ENCODE results near the gene PGA3.

DNA sequence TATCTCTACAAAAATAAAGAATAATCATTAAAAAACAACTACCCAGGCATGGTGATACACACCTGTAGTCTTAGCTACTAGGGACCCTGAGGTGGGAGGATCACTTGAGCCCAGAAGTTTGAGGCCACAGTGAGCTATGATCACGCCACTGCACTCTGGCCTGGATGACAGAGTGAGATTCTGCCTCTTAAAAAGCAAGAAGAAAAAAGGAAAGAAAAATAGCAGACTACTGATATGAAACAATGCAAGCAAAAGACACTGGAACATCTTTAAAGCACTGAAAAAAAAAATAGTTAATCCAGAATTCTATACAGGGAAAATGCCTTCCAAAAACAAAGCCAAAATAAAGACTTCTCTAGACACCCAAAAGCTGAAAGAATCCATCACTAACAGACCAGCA is 48.0 kb upstream of the PGA3 start:
- TF ChIP-seq, protein P1, sequence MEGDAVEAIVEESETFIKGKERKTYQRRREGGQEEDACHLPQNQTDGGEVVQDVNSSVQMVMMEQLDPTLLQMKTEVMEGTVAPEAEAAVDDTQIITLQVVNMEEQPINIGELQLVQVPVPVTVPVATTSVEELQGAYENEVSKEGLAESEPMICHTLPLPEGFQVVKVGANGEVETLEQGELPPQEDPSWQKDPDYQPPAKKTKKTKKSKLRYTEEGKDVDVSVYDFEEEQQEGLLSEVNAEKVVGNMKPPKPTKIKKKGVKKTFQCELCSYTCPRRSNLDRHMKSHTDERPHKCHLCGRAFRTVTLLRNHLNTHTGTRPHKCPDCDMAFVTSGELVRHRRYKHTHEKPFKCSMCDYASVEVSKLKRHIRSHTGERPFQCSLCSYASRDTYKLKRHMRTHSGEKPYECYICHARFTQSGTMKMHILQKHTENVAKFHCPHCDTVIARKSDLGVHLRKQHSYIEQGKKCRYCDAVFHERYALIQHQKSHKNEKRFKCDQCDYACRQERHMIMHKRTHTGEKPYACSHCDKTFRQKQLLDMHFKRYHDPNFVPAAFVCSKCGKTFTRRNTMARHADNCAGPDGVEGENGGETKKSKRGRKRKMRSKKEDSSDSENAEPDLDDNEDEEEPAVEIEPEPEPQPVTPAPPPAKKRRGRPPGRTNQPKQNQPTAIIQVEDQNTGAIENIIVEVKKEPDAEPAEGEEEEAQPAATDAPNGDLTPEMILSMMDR (IDR thresholded peaks at IDR 0.05), result no peak
- TF ChIP-seq POLR2A (IDR thresholded peaks at IDR 0.05), result no peak
